ENCODE measurements around the gene DOK7.

DNA sequence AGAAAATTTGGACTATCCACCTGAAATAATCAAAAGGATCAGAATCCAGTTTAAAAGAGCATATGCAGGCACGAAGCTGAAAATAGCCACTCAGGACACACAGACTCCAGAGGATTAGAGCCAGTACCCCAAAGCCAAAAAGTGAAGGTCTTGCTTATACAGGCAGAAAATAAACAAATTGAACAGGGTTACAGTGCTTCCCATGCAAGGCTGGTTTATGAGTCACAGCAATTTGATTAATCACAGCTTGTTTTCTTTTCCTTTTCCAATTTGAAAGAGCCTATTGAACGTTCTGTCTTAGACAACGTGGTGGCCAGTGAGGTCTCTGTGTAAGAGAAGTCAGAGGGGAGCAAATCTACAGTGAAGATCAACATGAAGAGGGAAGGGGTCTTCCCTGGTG, 11.2 kb upstream of the DOK7 start:
- TF ChIP-seq, protein P1, sequence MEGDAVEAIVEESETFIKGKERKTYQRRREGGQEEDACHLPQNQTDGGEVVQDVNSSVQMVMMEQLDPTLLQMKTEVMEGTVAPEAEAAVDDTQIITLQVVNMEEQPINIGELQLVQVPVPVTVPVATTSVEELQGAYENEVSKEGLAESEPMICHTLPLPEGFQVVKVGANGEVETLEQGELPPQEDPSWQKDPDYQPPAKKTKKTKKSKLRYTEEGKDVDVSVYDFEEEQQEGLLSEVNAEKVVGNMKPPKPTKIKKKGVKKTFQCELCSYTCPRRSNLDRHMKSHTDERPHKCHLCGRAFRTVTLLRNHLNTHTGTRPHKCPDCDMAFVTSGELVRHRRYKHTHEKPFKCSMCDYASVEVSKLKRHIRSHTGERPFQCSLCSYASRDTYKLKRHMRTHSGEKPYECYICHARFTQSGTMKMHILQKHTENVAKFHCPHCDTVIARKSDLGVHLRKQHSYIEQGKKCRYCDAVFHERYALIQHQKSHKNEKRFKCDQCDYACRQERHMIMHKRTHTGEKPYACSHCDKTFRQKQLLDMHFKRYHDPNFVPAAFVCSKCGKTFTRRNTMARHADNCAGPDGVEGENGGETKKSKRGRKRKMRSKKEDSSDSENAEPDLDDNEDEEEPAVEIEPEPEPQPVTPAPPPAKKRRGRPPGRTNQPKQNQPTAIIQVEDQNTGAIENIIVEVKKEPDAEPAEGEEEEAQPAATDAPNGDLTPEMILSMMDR (IDR thresholded peaks at IDR 0.05), result no peak
- TF ChIP-seq POLR2A (IDR thresholded peaks at IDR 0.05), result no peak
